GM18499 (cell line): ENCODE measurements around the gene OR1J1.

Source experiments
- ATAC-seq: cut with Tn5 transposase; IDR thresholded peaks from one replicate; pipeline ENCODE4 v1.9.1; 2021; ENCODE audit warnings: moderate number of reproducible peaks; ENCODE audit not compliant: insufficient read depth, unreplicated experiment

Gene OR1J1, protein sequence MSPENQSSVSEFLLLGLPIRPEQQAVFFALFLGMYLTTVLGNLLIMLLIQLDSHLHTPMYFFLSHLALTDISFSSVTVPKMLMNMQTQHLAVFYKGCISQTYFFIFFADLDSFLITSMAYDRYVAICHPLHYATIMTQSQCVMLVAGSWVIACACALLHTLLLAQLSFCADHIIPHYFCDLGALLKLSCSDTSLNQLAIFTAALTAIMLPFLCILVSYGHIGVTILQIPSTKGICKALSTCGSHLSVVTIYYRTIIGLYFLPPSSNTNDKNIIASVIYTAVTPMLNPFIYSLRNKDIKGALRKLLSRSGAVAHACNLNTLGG

DNA sequence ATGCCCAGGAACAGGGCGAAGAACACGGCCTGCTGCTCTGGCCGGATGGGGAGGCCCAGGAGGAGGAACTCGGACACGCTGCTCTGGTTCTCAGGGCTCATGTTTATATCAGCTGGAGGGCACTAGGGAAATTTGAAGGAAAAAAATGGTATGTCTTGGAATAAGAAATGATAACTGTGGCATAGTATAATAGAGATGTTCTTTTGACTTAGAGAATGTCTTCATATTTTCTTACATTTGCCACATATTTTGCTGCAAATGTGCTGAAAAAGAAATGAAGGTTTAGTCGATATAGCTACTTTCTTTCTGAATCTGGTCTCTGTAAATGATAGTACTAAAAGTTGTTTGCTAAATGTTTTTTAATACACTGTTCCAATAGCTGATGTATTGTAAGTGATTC lies at the start of gene OR1J1:
Gene OR1J1 (minus strand): TSS at position 101 of the 400 bp plus-strand sequence. CDS start 0 bp downstream, at position 101.
- ATAC-seq = no peak

DNA sequence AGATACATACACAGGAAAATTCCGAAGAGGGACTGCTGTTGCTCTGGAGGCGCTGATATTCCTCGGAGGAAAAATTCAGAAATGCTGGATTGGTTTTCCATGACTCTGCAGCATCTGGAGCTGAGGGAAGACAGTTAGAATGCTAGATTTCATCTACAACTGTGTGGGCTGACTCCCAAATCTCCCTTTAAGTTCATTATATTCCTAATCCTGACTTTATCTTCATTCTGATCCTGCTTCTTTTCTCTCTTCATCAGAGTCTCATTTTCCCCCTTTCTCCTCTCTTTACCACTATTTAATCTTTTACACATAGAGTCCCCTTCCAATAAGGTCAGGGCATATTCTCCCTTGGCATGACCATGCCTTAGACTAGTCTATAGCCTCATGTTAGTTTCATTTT lies 49.5 kb upstream of the OR1J1 start, which contains the start of gene OR1N1:
Gene OR1N1 (minus strand): TSS at position 101 of the 400 bp plus-strand sequence. CDS start 0 bp downstream, at position 101.
- no peak for ATAC-seq

DNA sequence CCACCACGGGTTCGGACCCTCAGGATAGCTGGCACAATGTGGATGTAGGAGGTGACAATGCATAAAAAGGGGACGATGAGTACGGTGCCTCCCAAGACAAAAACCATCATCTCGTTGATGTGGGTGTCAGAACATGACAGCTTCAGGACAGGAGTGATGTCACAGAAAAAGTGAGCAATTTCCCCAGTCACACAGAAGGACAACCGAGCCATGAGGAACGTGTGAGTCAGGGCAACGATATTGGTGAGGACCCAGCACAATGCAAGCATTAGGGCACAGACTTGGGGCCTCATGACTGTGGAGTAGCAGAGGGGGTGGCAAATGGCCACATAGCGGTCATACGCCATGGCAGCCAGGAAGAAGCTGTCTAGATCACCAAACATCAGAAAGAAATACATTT lies 48.9 kb upstream of the OR1J1 start:
- no peak for ATAC-seq

DNA sequence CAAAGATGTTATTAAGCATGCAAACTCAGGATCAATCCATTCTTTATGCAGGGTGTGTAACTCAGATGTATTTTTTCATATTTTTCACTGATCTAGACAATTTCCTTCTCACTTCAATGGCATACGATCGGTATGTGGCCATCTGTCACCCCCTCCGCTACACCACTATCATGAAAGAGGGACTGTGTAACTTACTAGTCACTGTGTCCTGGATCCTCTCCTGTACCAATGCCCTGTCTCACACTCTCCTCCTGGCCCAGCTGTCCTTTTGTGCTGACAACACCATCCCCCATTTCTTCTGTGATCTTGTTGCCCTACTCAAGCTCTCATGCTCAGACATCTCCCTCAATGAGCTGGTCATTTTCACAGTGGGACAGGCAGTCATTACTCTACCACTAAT lies 41.6 kb upstream of the OR1J1 start:
- ATAC-seq = no peak

DNA sequence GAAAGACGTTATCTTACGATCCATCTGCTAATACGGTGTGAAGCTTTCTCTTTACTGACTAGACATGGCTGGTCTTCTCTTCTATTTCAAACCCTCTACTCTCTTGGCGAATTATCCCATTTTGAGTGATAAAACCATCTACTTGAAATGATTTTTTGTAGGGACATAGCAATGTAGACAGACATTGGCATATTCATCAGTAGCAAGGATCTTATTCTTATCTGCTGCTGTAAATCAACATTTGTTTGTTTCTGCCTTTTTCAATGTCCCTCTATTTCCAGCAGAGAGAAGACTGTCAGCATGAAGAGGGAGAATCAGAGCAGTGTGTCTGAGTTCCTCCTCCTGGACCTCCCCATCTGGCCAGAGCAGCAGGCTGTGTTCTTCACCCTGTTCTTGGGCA lies 41.1 kb upstream of the OR1J1 start, which contains the start of gene OR1J4:
Gene OR1J4 (plus strand): TSS at position 301 of the 400 bp plus-strand sequence. CDS start 0 bp downstream, at position 301.
- ATAC-seq = no peak

DNA sequence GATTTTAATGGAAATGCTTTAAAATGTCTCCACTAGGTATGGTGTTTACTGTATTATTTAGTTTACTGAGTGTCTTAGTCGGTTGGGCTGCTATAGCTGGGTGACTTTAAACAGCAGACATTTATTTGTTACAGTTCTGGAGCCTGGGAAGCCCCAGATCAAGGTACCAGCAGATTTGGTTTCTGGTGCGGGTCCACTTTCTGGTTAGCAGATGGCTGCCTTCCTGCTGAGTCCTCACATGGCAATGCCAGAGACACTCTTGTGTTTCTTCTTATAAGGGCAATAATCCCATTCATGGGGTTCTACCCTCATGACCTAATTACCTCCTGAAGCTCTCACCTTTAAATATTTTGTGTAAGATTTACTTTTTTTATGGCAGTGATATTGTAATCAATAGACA lies 40.5 kb upstream of the OR1J1 start:
- ATAC-seq = no peak

DNA sequence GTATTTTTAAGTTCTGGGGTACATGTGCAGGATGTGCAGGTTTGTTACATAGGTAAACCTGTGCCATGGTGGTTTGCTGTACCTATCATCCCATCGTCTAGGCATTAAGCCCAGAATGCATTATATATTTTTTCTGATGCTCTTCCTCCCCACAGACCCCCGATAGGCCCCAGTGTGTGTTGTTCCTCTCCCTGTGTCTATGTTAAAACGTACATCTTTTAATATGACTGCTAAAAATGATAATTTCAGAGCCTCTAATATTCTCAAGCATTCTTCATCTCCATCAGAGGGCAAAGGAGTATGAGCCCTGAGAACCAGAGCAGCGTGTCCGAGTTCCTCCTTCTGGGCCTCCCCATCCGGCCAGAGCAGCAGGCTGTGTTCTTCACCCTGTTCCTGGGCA lies 32.8 kb upstream of the OR1J1 start, which contains the start of gene OR1J2:
Gene OR1J2 (plus strand): TSS at position 301 of the 400 bp plus-strand sequence. CDS start 0 bp downstream, at position 301.
- no peak for ATAC-seq

DNA sequence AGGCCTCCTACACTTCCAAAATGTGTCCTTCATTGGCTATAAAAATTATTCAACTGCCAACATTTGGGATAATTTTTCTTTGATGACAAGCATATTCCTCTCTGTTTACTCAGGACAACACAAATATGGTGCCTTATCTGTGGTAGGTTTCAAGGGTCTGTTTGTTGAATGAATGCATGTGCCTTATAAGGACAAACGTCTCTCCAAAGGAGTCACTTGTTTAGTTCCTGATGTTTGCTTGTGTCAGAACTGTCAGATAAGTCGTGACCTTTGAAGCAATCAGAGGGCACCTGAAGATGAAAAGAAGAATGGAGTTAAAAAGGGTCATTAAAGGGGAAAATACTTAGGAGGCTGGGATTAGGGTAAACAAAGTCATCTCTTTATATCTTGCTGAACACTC lies 29.2 kb upstream of the OR1J1 start:
- ATAC-seq = no peak

DNA sequence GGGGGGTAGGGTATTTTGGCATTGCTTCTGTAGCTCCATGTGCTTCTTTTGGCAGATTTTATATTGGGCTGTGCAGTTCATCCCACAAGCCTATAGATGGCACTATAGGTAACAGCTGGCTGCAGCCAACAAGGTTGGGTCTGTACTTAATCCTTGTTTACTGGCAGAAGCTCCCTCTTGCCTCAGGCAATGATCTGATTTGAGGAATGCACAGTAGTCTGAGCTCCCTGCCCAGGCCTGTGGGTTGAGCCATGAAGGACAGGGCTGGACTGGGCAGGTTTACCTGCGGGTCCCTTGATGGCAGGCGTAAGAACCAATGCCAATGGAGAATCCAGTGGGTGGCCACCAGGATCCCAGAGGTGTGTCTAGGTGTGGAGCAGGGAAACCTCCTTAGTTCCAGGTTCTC lies 21.2 kb upstream of the OR1J1 start:
- no peak for ATAC-seq

DNA sequence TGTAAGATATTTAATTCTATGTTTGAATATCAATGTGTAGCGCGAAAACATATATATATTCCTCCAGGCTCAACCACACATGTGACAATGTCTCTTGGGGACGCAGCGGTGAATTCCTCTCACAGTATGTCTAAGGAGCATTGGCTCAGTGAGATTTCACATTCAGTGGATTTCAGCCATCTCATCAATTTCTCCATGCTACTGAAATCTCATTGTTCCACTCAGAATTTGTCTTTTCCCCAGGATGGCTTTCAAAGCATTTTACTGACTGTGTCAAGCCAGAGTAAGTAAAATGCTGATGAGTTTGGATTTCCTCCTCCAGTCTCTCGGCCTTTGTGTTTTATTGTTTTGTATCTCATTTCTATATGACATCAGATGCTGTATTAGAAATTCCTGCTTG lies 1.3 kb upstream of the OR1J1 start:
- no peak for ATAC-seq

DNA sequence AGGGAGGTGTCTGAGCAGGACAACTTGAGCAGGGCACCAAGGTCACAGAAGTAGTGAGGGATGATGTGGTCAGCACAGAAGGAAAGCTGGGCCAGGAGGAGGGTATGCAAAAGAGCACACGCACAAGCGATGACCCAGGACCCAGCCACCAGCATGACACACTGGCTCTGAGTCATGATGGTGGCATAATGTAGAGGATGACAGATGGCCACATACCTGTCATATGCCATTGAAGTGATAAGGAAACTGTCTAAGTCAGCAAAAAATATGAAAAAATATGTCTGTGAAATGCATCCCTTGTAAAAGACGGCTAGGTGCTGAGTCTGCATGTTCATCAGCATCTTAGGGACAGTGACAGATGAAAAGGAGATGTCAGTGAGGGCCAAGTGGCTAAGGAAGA lies 380 bp downstream of the OR1J1 start:
- no peak for ATAC-seq

DNA sequence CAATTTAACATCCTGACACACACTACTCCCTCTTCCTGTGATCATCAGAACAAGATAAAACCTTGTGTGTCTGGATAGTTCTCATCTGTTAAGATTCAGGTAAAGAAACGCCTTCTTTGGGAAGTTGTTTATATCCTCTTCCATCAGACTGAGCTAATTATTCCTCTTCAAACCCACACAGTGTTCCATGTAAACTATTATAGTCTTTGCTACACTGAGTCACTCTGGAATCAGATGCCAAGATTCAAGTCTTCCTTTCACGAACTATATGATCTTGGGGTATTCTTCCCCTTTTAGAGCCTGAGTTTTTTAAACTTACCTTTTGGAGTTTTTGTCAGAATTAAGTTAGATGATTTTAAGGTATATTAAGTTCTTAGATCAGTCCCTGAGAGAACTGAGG lies 2.0 kb downstream of the OR1J1 start:
- ATAC-seq = no peak

DNA sequence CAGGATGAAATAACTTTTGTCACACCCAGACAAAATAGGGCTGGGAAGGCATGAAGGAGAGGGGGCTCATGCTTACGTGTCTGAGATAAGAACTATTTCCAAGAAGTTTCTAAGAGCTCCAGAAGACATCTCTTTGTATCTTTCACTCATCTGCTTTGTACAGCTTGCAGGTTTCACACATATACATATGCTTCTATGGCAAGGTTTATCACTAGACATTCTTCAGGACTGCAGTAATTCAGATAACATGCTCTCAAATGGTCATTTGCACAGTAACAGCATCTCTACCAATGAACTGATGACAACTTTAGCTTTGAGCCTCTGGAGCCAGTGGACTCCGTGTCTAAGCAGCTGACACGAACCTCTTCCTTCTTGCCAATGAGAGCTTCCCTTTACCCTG lies 3.2 kb downstream of the OR1J1 start:
- ATAC-seq = no peak

DNA sequence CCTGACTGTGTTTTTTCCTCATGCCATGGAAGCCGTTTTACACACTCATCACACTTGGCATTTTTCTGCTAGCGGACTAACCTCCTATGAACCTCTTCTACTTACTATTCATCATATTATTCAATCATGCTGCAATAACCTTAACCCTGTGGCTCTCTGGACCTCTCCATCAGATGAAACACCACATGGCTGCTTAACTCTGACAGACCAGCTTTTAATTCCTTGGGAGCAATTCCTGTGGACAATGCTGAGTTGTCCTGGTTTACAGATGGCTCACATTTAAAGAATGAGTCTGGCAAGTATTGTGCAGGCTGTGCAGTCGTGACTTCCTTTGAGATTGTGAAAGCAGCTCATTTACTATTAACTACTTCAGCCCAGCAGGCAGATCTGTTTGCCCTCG lies 9.0 kb downstream of the OR1J1 start:
- no peak for ATAC-seq

DNA sequence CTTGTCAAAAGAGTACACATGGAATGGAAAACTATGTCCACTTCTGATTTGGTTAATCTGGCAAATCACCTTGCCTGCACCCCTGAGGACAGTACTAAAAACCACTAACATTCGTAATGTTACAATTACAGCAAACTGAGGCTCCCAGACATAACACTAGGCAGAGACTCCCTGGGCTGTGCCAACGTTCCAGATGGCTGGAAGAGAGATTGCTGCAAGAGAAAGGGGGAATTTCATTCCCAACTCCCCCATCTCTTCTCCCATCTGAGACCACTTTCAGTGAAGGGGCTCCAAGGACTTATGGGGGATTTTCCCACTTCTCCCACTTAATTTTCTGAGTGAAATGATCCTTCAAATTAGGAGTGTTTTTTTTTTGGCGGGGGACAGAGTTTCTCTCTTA lies 11.3 kb downstream of the OR1J1 start:
- no peak for ATAC-seq

DNA sequence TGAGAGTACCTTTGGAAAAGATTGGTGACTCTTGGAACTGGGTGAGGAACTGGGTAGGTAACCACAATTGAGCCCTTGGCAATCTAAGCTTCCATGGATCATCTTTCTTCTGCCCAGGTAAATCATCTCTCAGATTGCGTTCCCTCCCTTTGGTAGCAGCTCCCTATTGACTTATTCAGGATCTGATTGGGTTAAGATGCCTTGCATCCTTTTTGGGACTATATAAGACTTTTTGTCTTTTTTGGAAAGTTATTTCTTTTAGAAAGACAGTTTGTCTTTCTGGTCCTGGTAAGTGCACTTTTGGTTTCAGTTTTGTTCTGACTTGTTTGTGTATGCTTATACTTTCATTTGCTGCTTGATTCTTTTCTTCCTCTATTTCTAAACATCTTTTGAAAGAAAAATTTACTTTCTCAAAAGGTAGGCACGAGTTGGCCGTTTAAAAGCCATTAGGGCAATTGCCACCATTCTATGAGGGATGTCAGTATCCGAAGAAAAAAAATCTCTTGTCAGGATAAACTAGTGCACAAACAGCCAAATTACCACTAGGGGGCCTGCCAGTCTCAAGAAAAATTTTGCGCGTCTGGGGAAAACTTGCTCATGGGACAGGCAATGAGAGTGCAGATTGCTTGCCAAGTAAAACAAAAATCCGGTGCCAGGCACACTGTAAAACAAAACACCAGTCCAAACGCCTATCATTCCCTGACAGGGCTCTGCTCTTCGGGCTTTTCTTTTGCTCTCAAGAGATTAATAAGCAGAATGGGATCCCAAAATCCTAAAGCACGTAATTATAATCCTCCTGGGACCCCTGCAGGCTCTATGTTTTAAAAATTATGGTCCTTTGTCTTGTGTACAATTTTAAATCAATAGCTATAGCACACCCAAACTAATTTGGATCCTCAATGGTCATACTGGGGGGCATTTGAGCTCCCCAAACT lies 12.8 kb downstream of the OR1J1 start:
- ATAC-seq = peak; percentile 67

DNA sequence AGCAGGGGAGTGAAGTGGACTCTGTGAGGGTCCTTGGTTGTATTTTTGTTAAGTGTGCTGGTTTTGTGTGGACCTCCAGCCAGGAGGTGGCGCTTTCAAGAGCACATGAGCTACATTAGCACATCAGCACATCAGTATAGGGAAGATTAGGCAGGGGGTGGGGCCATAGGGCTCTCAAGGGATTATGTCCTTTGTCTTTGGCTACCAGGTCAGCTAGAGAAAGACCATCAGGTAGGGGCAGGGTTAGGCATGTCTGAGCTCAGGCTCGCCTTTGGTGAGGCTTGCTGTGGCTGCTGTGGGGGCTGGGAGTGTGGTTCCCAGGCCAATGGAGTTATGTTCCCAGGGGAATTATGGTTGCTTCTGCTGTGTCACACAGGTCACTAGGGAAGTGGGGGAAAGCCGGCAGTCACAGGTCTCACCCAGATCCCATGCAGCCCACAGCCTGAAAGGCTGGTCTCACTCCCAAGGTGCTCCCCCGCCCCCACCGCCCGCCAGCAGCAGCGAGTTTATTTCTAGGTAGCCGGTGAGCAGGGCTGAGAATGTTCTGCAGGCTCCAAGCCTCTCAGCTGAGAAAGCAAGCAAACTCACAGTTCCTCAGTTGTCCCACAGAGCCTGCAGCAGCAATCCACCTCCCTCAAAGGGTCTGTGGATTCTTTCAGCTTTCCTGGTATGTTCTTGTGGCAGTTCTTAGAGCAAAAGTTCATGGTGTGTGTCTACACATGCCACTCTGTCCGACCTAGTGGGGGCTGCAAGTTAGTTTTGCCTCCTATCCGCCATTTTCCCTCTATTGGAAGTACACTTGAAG lies 13.7 kb downstream of the OR1J1 start:
- no peak for ATAC-seq

DNA sequence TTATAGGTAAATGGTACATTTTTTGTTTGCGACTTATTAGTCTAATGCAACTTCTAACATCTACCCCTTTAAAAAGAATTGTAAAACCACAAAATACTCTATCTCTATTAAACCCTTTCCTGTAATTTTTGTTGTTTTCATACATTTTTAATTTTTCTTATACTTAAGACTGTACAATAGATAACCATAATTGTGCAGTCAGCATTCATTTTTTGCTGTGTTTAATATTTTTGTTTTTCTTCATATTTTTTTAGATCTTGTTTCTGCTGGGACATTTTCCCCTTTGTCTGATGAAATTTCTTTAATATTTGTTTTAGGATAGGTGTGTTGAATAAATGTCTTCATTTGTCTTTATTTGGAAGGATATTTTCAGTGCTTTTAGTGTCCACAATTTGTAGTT lies 19.9 kb downstream of the OR1J1 start:
- ATAC-seq = no peak

DNA sequence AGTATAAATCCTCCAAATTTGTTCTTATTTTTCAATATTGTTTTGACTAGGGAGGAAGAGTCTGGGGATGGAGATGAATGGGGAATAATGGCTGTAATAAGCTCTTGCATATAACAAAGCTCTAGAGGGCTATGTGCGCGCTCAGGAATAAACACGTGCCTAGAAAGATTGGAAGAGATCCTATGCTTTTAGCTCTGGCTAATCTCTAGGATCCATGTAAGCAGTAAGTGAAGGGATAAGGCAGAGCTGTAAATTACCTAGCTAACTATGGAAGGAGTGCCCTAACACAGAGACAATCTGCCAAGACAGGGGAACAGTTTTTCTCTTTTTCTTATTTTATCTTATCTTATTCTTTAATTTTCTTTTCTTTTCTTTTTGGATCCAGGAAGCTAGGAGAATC lies 21.6 kb downstream of the OR1J1 start:
- ATAC-seq = no peak

DNA sequence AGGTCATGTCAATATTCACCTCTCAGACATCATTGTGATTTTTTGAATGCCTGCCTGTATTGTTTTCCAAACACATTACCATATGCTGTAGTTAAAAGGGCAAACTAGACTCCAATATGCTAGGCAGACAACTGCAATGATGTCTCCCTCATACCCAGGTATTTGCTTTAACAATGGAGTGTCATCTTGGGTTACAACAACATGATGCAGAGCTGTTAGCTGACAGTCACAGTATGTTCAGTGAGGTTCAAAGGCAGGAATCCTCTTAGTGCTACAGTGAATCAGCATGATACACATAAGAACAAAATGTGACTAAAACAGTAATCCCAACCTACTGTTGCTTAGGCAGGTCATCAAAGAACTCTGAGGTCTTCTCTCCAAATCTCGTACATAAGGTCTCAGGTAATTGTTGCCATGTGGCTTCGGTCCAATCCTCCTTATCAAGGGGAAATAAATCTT lies 24.0 kb downstream of the OR1J1 start:
- no peak for ATAC-seq
